ENCODE results near the gene EFCAB11.

Gene EFCAB11

GRCh38 chr14:89956661-89957009 lies 2.1 kb upstream of the EFCAB11 start:
- no peak for DNase-seq

GRCh38 chr14:89955745-89956660 lies 1.5 kb upstream of the EFCAB11 start, which contains the start of gene TDP1:
TSS of gene TDP1 (plus strand) at chr14:89955927. CDS start at chr14:89963115, 7,188 bp downstream.
- peak; percentile 95 for DNase-seq

- no peak for DNase-seq
Observed at GRCh38 chr14:89955022-89955744, 653 bp upstream of the EFCAB11 start.

GRCh38 chr14:89953602-89954001 lies 928 bp downstream of the EFCAB11 start:
- DNase-seq, result no peak

- DNase-seq, result no peak
Observed at GRCh38 chr14:89952576-89952975, 2.0 kb downstream of the EFCAB11 start.

- DNase-seq, result no peak
Observed at GRCh38 chr14:89947344-89947743, 7.2 kb downstream of the EFCAB11 start.

- no peak for DNase-seq
Observed at GRCh38 chr14:89941830-89942377, 12.6 kb downstream of the EFCAB11 start.

GRCh38 chr14:89936654-89937185 lies 17.8 kb downstream of the EFCAB11 start:
- no peak for DNase-seq

GRCh38 chr14:89933002-89933401 lies 21.5 kb downstream of the EFCAB11 start:
- DNase-seq, result no peak

GRCh38 chr14:89927186-89927865 lies 27.2 kb downstream of the EFCAB11 start:
- DNase-seq, result no peak

- DNase-seq, result no peak
Observed at GRCh38 chr14:89926694-89927093, 27.8 kb downstream of the EFCAB11 start.

GRCh38 chr14:89924268-89924667 lies 30.3 kb downstream of the EFCAB11 start:
- no peak for DNase-seq

GRCh38 chr14:89922031-89922907 lies 32.3 kb downstream of the EFCAB11 start:
- no peak for DNase-seq

GRCh38 chr14:89921346-89921745 lies 33.2 kb downstream of the EFCAB11 start:
- DNase-seq, result no peak

GRCh38 chr14:89920056-89920455 lies 34.5 kb downstream of the EFCAB11 start:
- DNase-seq, result no peak

- no peak for DNase-seq
Observed at GRCh38 chr14:89918721-89919120, 35.8 kb downstream of the EFCAB11 start.

- DNase-seq, result peak; percentile 42
Observed at GRCh38 chr14:89915114-89915878, 39.2 kb downstream of the EFCAB11 start.

- DNase-seq, result no peak
Observed at GRCh38 chr14:89912667-89913211, 41.8 kb downstream of the EFCAB11 start.

GRCh38 chr14:89912221-89912620 lies 42.3 kb downstream of the EFCAB11 start:
- DNase-seq, result no peak
